Activated naive CD8-positive, alpha-beta T cell treated with anti-CD3 and anti-CD28 coated beads, Interleukin-2, amount 50 U/mL, for 16 hours (primary cell): ENCODE data around the gene FGFRL1.
A peak's percentile ranks its signal among the peaks of the same experiment; 100 is the strongest.

Experiments used
- DNase-seq: peaks from one replicate; pipeline ENCODE4 v3.0.0-alpha.2; 2020; ENCODE audit warnings: low read depth, low spot score

The FGFRL1 gene

GRCh38 chr4:1006856-1007255, 4.6 kb upstream of the FGFRL1 start:
- no peak for DNase-seq

GRCh38 chr4:1008840-1009541, 2.4 kb upstream of the FGFRL1 start:
- DNase-seq, result no peak

DNA sequence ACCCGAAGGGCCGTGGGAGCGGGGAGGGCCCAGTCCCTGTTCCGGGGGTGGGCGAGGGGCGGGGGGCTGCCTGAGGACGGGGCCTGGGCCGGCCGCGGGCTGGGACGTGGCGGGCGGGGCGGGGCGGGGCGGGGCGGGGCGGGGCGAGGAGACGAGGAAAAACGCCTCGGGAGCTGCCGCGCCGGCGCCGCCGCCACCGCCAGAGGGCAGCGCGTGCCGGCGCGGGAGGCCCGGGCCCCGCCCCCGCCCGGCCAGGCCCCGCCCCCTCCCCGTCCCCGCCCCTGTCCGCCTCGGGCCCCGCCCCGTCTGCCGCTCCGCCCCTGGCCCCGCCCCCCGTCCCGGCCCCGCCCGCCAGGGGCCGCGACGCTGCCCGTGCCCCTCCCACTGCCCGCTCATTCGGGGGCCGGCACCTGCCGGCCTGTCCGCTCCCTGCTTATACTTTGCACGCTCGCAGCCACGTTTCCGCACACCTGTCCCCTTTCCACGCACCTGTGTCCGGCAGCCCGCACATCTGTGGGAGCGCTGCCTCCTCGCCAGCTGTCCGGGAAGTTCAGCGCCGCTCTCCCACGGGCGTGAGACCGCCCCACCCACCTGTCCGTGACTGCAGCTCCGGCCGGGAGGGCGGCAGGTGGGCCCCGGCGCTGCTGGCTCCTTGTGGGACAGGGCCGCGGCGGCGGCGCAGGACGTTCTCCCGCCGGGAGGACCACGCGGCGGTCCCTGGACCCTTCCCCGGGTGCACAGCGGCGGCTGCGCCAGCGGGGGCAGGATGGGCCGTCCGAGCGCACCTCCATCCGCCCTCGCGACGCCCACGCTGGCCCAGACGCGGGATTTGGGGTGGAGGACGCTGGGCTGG, 1.7 kb upstream of the FGFRL1 start:
- DNase-seq, result peak; percentile 28

DNA sequence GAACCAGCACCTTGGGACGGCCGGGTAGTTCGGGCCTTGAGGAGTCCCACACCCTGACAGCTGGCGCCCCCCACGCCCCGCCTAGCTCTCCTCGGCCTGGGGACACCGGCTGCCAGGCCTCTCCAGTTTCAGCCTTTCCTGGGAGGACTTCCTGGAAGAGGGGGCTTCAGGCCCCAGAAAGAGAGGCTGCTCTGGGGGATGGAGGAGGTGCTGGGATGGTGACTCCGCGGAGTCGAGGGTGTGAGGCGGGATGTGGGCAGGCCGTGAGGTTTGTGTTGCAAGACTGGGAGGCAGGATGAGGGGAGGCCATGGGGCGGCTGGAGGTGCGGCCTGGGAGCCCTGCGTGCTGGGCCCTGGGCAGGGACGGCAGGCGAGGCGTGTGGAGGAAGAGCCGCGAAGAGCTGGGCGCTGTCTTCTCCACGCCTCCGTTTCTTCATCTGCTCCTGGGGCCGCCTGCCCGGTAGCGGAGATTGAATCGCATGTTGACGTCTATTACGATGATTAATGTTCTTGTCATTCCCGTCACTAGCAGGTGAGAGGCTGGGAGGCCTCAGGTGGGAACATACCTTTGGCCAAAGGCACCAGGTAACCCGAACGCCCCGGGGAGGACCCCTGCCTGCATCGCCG, 918 bp upstream of the FGFRL1 start:
- peak; percentile 42 for DNase-seq

GRCh38 chr4:1011666-1012033, 224 bp downstream of the FGFRL1 start:
- DNase-seq, result no peak

DNA sequence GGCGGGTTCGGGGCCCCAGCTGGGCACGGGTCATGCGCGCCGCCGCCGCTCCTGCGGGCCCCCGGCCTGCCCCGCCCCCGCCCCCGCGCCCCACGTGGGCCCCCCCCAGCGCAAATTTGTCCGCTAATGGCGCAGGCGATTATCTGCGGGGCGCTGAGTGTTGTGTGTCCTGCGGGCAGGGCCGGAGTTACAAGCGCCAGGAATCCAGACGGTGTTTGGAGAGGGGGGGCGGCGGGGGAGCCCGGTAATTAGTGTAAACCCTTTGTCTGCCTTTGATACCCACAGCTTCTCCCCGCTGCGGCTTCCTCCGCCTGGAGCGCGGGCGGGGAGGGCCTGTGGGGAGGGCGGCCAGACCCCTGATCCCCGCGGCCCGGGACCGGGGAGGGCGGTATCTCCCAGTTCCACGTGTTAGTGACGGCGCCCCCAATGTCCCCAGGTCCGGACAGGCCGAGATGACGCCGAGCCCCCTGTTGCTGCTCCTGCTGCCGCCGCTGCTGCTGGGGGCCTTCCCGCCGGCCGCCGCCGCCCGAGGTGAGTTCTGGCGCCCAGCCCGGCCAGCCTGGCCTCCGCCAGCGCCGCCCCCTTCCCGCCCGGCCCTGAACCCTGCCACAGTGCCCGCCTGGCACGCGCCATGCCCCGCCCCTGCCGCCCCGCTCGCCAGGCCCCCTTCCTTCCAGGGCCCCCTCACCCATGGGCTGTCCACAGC, 761 bp downstream of the FGFRL1 start:
- no peak for DNase-seq

- DNase-seq, result no peak
Measured at GRCh38 chr4:1013225-1014073, 2.0 kb downstream of the FGFRL1 start.

GRCh38 chr4:1014291-1015167, 3.1 kb downstream of the FGFRL1 start:
- DNase-seq, result no peak

- DNase-seq, result no peak
Measured at GRCh38 chr4:1015179-1015578, 3.8 kb downstream of the FGFRL1 start.

DNA sequence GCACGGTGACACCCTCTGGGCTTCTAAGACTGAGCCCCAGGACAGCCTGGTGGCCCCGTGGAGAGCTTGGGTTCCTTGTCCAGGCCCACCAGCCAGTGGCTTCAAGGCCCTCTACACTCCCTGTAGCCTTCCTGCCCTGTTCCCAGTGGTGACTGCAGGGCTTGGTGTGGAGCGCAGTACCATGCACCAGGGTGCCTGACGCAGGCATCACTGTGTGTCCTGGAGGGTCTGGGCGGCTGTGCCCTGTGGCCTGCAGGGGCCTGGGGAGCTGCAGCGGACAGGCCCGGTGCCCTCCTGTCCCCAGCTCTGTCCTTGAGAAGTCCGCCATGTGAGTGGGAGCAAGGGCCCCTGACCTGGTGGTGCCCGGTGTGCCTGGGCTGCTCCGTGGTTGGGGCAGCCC, 4.3 kb downstream of the FGFRL1 start:
- no peak for DNase-seq

DNA sequence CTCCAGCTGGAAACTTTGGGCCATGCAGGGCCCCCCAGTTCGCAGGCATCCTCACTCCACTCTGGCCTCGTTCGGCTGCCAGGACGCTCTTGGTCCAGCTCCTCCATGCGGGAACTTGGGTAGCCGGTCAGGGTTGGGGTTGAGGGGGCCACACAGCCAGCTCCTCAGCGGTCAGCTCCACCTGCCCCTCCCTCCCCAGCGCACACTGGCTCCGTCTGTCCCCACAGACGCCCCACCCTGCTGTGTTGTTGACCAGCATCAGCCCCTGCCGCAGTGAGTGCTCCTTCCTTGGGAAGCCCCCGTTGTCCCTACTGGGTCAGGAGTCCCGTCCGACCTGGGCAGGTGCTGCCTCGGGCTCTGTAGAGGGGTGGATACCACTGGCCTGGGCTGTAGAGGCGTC, 5.8 kb downstream of the FGFRL1 start:
- DNase-seq, result no peak

GRCh38 chr4:1017706-1018105, 6.3 kb downstream of the FGFRL1 start:
- no peak for DNase-seq

- DNase-seq, result no peak
Measured at GRCh38 chr4:1018147-1019020, 7.0 kb downstream of the FGFRL1 start.

DNA sequence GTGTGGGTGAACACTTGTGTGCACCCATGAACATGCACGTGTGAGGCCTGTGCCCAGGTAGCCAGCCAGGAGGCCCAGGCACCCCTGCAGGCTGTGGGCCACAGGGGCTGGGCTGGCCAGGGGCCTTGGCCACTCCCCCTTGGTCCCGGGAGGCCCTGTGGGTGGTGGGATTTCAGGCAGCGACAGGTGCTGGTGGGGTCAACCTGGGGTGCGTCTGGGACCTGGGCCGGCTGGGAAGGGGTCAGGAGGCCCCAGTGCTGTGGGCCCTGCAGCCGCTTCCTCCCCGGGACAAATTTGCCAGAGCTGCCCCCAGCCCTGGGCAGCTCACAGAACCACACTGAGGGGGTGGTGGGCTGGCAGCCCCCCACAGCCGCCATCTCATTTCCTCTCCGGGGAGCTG, 7.9 kb downstream of the FGFRL1 start:
- DNase-seq, result no peak

GRCh38 chr4:1019729-1020470, 8.5 kb downstream of the FGFRL1 start:
- DNase-seq, result no peak

DNA sequence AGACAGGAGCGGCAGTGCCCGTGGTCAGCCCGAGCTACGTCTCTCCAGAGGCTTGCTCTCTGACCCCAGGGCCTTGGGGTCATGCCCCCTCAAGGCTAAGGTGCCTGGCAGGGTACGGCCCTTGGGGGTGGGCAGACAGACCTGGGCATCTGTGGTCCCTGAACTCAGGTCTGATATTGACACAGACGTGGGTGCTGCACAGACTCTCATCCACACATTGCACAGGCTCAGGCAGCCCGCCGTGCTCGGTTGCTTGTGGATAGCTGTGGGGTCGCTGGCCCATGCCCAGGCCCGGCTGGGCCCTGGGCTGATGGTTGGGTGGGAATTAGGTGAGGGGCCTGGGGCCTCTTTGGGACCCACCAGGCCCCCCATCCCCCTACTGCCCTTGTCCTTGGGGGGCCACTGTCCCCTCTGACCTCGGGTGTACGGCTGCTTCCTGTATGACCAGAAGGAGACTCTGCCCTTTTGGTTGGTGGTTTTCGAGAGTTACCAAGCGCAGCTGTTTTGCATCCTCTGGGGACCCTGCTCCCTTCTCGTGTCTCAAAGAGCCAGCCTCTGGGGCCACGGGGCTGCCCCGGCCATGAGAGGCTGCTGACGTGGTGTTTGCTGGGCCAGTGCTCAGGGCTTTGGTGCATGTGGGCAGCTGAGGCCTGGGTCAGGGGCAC, 10.1 kb downstream of the FGFRL1 start:
- no peak for DNase-seq

DNA sequence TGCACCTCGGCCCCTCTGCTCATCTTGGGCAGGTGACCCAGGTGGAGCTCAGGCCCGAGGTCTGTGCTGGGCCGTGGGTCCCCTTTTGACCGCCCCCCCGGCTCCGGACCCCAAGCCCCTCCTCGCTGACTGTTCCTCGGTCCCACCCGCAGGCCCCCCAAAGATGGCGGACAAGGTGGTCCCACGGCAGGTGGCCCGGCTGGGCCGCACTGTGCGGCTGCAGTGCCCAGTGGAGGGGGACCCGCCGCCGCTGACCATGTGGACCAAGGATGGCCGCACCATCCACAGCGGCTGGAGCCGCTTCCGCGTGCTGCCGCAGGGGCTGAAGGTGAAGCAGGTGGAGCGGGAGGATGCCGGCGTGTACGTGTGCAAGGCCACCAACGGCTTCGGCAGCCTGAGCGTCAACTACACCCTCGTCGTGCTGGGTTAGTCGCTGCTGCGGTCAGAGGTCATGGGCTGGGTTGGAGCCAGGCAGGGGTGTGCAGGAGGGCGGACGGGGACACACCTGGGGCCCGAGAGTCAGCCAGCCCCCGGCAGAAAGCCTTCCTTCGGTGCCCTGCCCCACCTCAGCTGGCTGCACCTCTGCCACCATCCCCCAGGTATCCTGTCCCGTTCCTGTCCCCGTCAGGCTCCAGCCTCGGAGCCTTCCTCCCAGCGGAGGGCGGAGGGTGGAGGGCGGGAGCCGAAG, 10.8 kb downstream of the FGFRL1 start:
- DNase-seq, result no peak
